Adrenal gland (tissue), 5 donors: ENCODE results near the gene TUBGCP6.

ENCODE experiments used
- POLR2A ChIP-seq, 2 donors: fragments of 450-650 bp; IDR thresholded peaks; one replicate each; pipeline ENCODE4 v1.6.1; 2017; ENCODE audit warnings: antibody characterized with exemption in 2 of 2, mild to moderate bottlenecking in 2 of 2, moderate library complexity in 1 of 2
- TF ChIP-seq, protein P1 (sequence below), 6 experiments: fragments of 450-650 bp in 4 of 6; fragments of 200-600 bp in 2 of 6; sonication (generic) in 1 of 6; IDR thresholded peaks; 1 replicate in 5 of 6; 2 replicates in 1 of 6; pipeline versions ENCODE4 v1.5.1 to v1.8.0; 2016 to 2021; ENCODE audit warnings: antibody characterized with exemption in 6 of 6, mild to moderate bottlenecking in 2 of 6, moderate library complexity in 1 of 6
- donor health status: DM: no; HTN: no; CAD: no.

DNA sequence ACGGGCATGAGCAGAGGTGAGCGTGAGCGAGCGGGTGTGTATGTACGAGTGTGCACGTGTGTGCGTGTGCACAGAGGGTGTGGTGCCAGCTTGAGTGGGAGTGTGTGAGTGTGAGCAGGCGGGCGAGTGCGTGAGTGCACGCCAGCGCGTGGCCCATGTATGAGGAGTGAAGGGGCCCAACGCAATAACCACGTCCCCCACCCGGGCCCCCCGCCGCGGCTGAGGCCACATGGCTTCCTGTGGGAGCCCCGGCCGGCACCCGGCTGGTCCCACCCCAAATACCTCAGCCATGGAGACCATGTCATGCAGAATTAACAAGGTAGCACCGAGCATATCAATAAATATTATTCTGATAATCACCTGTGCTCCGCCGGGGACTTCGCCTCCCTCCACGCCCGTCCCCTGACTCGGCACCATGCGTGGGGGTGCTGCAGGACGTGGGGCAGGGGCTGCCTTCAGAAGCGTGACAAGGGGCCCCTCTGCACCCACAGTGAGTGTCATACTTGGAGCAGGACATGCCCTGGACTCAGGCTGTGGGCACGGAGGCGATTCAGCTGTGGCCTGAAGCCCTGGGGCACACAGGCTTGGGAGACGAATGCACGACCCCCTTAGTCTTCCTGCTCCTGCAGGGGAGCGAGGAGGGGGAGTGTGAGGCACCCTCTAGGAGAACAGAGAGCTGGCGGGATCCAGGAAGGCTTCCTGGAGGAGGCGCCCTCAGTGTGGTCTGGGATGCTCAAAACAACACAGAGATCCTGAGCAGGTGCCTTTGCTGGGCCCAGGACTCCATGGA, 64.7 kb downstream of the TUBGCP6 start:
- TF ChIP-seq POLR2A (IDR thresholded peaks at IDR 0.05) = no peak
- TF ChIP-seq, protein P1, sequence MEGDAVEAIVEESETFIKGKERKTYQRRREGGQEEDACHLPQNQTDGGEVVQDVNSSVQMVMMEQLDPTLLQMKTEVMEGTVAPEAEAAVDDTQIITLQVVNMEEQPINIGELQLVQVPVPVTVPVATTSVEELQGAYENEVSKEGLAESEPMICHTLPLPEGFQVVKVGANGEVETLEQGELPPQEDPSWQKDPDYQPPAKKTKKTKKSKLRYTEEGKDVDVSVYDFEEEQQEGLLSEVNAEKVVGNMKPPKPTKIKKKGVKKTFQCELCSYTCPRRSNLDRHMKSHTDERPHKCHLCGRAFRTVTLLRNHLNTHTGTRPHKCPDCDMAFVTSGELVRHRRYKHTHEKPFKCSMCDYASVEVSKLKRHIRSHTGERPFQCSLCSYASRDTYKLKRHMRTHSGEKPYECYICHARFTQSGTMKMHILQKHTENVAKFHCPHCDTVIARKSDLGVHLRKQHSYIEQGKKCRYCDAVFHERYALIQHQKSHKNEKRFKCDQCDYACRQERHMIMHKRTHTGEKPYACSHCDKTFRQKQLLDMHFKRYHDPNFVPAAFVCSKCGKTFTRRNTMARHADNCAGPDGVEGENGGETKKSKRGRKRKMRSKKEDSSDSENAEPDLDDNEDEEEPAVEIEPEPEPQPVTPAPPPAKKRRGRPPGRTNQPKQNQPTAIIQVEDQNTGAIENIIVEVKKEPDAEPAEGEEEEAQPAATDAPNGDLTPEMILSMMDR (IDR thresholded peaks at IDR 0.05) = no peak
